B cell (primary cell): ENCODE measurements around the gene GSS. TPM values are rescaled to one million over a fixed set of nuclear protein-coding genes. Genes with fewer than 3 reads are reported as not detected.

ENCODE experiments used
- ATAC-seq: fragments of 200-7000 bp; cut with Tn5 transposase; one replicate; pipeline ENCODE4 v1.10.0; 2021; ENCODE audit warnings: low read depth, mild to moderate bottlenecking, moderate number of reproducible peaks, moderate library complexity
- CTCF ChIA-PET: fragments of 350-600 bp; sonication (Branson Sonifier 250); formaldehyde crosslinking; loops from one replicate; lab custom pipeline; 2021; ENCODE audit warnings: antibody characterized with exemption, inconsistent platforms; lab: Charles Lee
- POLR2A ChIA-PET: fragments of 350-600 bp; sonication (Branson Sonifier 250); formaldehyde crosslinking; loops from one replicate; lab custom pipeline; 2021; ENCODE audit warnings: antibody characterized with exemption; lab: Charles Lee
- DNase-seq: peaks from one replicate; pipeline ENCODE4 v3.0.0; 2013
- H2AFZ ChIP-seq: 2 replicates; pipeline ENCODE4 v1.6.1; 2012; ENCODE audit warnings: mild to moderate bottlenecking, low read depth, low read length; ENCODE audit not compliant: insufficient read depth, poor library complexity, severe bottlenecking
- H3K27ac ChIP-seq, 2 donors: 1 replicate in 1 of 2; 2 replicates in 1 of 2; pipeline ENCODE4 v1.5.1; 2012 to 2013; ENCODE audit warnings: low read length in 2 of 2, mild to moderate bottlenecking in 2 of 2, moderate library complexity in 1 of 2
- H3K27me3 ChIP-seq, 4 experiments: fragments of 200-600 bp in 1 of 4; sonication (generic) in 1 of 4; replicated peaks in 1 of 4; 1 replicate in 2 of 4; 2 replicates in 2 of 4; pipeline versions ENCODE4 v1.6.1 to v1.7.0; 2013 to 2016; ENCODE audit warnings: low read length in 3 of 4, mild to moderate bottlenecking in 2 of 4, mixed read lengths in 1 of 4, moderate library complexity in 1 of 4; ENCODE audit not compliant: insufficient read depth in 4 of 4, control insufficient read depth in 3 of 4; ENCODE audit errors: control extremely low read depth in 1 of 4
- H3K36me3 ChIP-seq, 2 experiments: replicated peaks in 1 of 2; 1 replicate in 1 of 2; 2 replicates in 1 of 2; pipeline versions ENCODE4 v1.6.1 to v1.7.1; 2013; ENCODE audit warnings: low read length in 1 of 2; ENCODE audit not compliant: insufficient read depth in 2 of 2, control insufficient read depth in 1 of 2; ENCODE audit errors: control extremely low read depth in 1 of 2, extremely low read depth in 1 of 2
- H3K4me1 ChIP-seq, 2 donors: fragments of 200-600 bp in 1 of 2; sonication (generic) in 1 of 2; 1 replicate in 1 of 2; 2 replicates in 1 of 2; pipeline versions ENCODE4 v1.5.1 to v1.6.1; 2013 to 2017; ENCODE audit warnings: low read length in 2 of 2; ENCODE audit not compliant: control insufficient read depth in 2 of 2, insufficient read depth in 2 of 2
- H3K4me2 ChIP-seq: replicated peaks from 2 replicates; pipeline ENCODE3; 2012; ENCODE audit warnings: mild to moderate bottlenecking, low read depth, low read length; ENCODE audit not compliant: poor library complexity, severe bottlenecking
- H3K4me3 ChIP-seq, 5 experiments: fragments of 200-600 bp in 1 of 5; sonication (generic) in 1 of 5; 1 replicate in 3 of 5; 2 replicates in 2 of 5; pipeline versions ENCODE4 v1.5.1 to v1.7.0; 2011 to 2016; ENCODE audit warnings: low read length in 4 of 5, mild to moderate bottlenecking in 4 of 5, low read depth in 2 of 5, control low read depth in 1 of 5, moderate library complexity in 1 of 5; ENCODE audit not compliant: insufficient read depth in 1 of 5; ENCODE audit errors: control extremely low read depth in 1 of 5, extremely low read depth in 1 of 5
- H3K79me2 ChIP-seq: fragments of 200-600 bp; sonication (generic); one replicate; pipeline ENCODE4 v1.6.0; 2016; ENCODE audit warnings: low read length; ENCODE audit not compliant: control insufficient read depth, insufficient read depth
- H3K9ac ChIP-seq: fragments of 200-600 bp; sonication (generic); 2 replicates; pipeline ENCODE4 v1.6.1; 2017; ENCODE audit warnings: mild to moderate bottlenecking, low read length, moderate library complexity
- H3K9me3 ChIP-seq, 3 donors: one replicate each; pipeline versions ENCODE4 v1.6.1 to v1.7.1; 2013; ENCODE audit warnings: low read length in 2 of 3; ENCODE audit not compliant: control insufficient read depth in 2 of 3, insufficient read depth in 1 of 3; ENCODE audit errors: control extremely low read depth in 1 of 3
- H4K20me1 ChIP-seq: 2 replicates; pipeline ENCODE4 v1.6.0; 2012; ENCODE audit warnings: mild to moderate bottlenecking, low read length; ENCODE audit not compliant: insufficient read depth, control insufficient read depth, poor library complexity, severe bottlenecking
- H3K27ac Mint-ChIP-seq: one replicate; pipeline ENCODE4 v1.8.0; 2021; ENCODE audit warnings: mixed read lengths
- H3K27me3 Mint-ChIP-seq: one replicate; pipeline ENCODE4 v1.8.0; 2021; ENCODE audit warnings: mixed read lengths
- H3K4me1 Mint-ChIP-seq: one replicate; pipeline ENCODE4 v1.8.0; 2021; ENCODE audit warnings: mixed read lengths
- H3K4me3 Mint-ChIP-seq: one replicate; pipeline ENCODE4 v1.8.0; 2021; ENCODE audit warnings: mixed read lengths
- H3K9me3 Mint-ChIP-seq: one replicate; pipeline ENCODE4 v1.8.0; 2022; ENCODE audit warnings: mixed read lengths; ENCODE audit not compliant: insufficient read depth
- EZH2 ChIP-seq: IDR thresholded peaks from 2 replicates; pipeline ENCODE4 v1.6.1; 2012; ENCODE audit warnings: borderline replicate concordance, low read depth, mild to moderate bottlenecking, moderate library complexity, low read length; ENCODE audit not compliant: insufficient read depth, poor library complexity, severe bottlenecking
- WGBS: methylation state at CpG from one replicate; pipeline ENCODE4 v1.1.5; 2013; ENCODE audit warnings: missing lambda C conversion rate; ENCODE audit not compliant: insufficient coverage; 5-methylcytosine and 5-hydroxymethylcytosine counted together
- intact Hi-C: fragments of 100-400 bp; cut with micrococcal nuclease; formaldehyde crosslinking; loops from one replicate; pipeline ENCODE4 v1.10.0; 2022
- polyA plus RNA-seq: library from polyadenylated mRNA; depleted of rRNA; stranded (reverse); fragments of >200 nt; gene quantifications from 2 replicates; pipeline ENCODE4 v1.2.3, GENCODE V29; 2012
- total RNA-seq, 2 donors: library from RNA; stranded (reverse); fragments of 120-200 nt in 1 of 2; gene quantifications; 1 replicate in 1 of 2; 2 replicates in 1 of 2; pipeline versions ENCODE4 v1.2.3 to v1.2.4, GENCODE V29; 2013 to 2022
- TF ChIP-seq, protein P1 (sequence below): fragments of 200-600 bp; IDR thresholded peaks from one replicate; pipeline ENCODE4 v1.8.0; 2022; ENCODE audit warnings: antibody characterized with exemption, mild to moderate bottlenecking

The GSS gene
- total and polyA plus RNA-seq, 2 donors (not counting 1 experiment from before 2014, with no cell fraction given), result 22.5 to 28.6 TPM

DNA sequence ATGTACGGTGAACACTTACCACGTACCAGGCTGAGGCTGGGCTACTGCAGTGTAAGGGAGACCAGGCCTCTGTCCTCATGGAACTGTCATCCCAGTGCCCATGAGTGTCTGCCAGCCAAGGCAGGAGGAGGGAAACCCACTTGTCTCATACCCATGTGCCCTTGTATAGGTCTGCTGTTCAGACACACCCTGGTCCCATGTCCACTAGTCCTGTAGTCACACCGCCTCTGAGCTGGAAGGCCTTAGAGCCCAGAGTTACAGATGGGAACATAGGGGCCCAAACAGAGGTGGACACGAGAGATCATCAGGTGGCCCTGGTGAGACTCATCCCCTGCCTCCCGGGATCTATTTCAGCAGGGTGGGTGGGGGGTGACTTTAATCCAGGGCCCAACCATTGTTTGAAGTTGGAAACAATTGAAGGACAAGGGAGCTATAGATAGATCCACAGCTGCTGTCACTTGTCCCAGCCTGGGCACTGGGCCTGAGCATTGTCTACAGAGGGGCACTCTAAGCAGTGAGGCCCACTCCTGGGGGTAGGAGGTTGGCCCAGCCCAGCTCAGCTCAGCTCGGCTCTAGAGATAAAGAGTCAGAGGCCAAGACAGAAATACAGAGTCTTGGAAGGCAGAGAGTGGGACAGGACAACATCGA is 14.7 kb upstream of the GSS start:
- POLR2A ChIA-PET, result no interaction called here
- H3K9me3 ChIP-seq, result no peaks in the 10 kb centered on the region
- no peaks in the 10 kb centered on the region for H3K9me3 Mint-ChIP-seq
- H3K4me1 Mint-ChIP-seq, result no peaks in the 10 kb centered on the region
- no peaks in the 10 kb centered on the region for H3K27me3 ChIP-seq
- H3K4me1 ChIP-seq, result no peaks in the 10 kb centered on the region
- no peaks in the 10 kb centered on the region for H3K79me2 ChIP-seq
- WGBS, result 96% methylated on average over 7 of the region's 7 CpGs
- intact Hi-C loops, result no loop called here
- TF ChIP-seq EZH2, result no peak
- TF ChIP-seq, protein P1, sequence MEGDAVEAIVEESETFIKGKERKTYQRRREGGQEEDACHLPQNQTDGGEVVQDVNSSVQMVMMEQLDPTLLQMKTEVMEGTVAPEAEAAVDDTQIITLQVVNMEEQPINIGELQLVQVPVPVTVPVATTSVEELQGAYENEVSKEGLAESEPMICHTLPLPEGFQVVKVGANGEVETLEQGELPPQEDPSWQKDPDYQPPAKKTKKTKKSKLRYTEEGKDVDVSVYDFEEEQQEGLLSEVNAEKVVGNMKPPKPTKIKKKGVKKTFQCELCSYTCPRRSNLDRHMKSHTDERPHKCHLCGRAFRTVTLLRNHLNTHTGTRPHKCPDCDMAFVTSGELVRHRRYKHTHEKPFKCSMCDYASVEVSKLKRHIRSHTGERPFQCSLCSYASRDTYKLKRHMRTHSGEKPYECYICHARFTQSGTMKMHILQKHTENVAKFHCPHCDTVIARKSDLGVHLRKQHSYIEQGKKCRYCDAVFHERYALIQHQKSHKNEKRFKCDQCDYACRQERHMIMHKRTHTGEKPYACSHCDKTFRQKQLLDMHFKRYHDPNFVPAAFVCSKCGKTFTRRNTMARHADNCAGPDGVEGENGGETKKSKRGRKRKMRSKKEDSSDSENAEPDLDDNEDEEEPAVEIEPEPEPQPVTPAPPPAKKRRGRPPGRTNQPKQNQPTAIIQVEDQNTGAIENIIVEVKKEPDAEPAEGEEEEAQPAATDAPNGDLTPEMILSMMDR, result no peak
- no peak overlapping the region for H3K27ac Mint-ChIP-seq
- no peak overlapping the region for H3K4me2 ChIP-seq
- H2AFZ ChIP-seq, result no peak overlapping the region
- no peaks in the 10 kb centered on the region for H3K36me3 ChIP-seq
- DNase-seq (no peak), ATAC-seq (no peak)
- no peaks in the 10 kb centered on the region for H3K27me3 Mint-ChIP-seq
- no peak overlapping the region for H3K27ac ChIP-seq
- H4K20me1 ChIP-seq, result no peaks in the 10 kb centered on the region
- CTCF ChIA-PET, result no interaction called here
- H3K4me3 ChIP-seq, result no peak overlapping the region
- H3K9ac ChIP-seq, result no peak overlapping the region
- H3K4me3 Mint-ChIP-seq, result no peak overlapping the region

DNA sequence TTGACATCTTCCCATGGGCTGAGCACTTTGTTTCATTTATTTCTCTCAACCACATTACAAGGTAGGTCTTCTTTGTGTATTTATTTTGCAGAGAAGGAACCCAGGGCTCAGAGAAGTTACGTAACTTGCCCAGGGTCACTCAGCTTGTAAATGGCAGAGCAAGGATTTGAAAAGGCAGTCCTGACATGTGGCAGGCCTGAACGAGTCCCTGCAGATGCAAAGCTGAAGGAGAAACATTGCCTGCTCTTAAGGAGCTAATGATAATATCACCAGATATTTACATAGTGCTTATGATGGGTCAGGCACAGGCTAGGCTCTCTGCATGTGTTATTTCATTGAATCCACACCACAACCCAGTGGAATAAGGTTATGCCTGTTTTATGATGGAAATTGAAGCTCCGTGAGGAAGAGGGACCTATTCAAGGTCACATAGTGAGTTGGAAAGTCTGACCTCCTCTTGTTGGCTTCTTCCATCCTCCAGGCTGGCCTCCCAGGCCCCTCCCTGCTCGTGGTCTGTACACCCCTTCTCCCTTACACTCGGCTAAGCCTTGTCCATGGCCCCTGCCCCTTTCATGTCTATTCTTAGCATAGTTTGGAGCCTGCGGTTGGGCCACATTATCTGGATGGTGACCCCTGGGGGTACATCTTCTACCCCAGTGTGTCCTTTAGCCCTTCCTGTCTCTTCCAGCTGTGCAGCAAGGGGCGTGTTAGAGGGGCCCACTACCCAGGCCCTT is 12.6 kb upstream of the GSS start:
- TF ChIP-seq, protein P1, result no peak
- TF ChIP-seq EZH2, result no peak
- Mint-ChIP-seq H3K4me1 (no peaks in the 10 kb centered on the region), H3K27ac (no peak overlapping the region), H3K9me3 (no peaks in the 10 kb centered on the region), H3K4me3 (no peak overlapping the region), H3K27me3 (peaks cover 5% of the 10 kb centered on the region)
- no peak overlapping the region for H3K4me2 ChIP-seq
- no peak overlapping the region for H2AFZ ChIP-seq
- H3K9ac ChIP-seq, result no peak overlapping the region
- 90% methylated on average over 5 of the region's 7 CpGs for WGBS
- H3K9me3 ChIP-seq, result no peaks in the 10 kb centered on the region
- intact Hi-C loops, result no loop called here
- H3K36me3 ChIP-seq, result no peaks in the 10 kb centered on the region
- POLR2A ChIA-PET, result no interaction called here
- CTCF ChIA-PET, result no interaction called here
- H3K79me2 ChIP-seq, result no peaks in the 10 kb centered on the region
- H3K4me3 ChIP-seq, result no peak overlapping the region
- no peaks in the 10 kb centered on the region for H3K27me3 ChIP-seq
- no peak overlapping the region for H3K27ac ChIP-seq
- H4K20me1 ChIP-seq, result no peaks in the 10 kb centered on the region
- no peaks in the 10 kb centered on the region for H3K4me1 ChIP-seq
- no peak for ATAC-seq
- no peak for DNase-seq
